IPS DF 6.9 (cell line): ENCODE measurements around the gene DMRT1.

Source experiments
- DNase-seq: peaks from one replicate; pipeline ENCODE4 v3.0.0-alpha.2; 2013; ENCODE audit warnings: low read depth, low spot score
- H3K27ac ChIP-seq: one replicate; pipeline ENCODE4 v1.5.1; 2013; ENCODE audit warnings: low read length, control low read depth
- H3K27me3 ChIP-seq: 2 replicates; pipeline ENCODE4 v1.6.1; 2013; ENCODE audit warnings: mild to moderate bottlenecking, low read length; ENCODE audit not compliant: control insufficient read depth, insufficient read depth
- H3K36me3 ChIP-seq: 2 replicates; pipeline ENCODE4 v1.6.1; 2013; ENCODE audit warnings: low read length; ENCODE audit not compliant: control insufficient read depth, insufficient read depth
- H3K4me1 ChIP-seq: 2 replicates; pipeline ENCODE4 v1.6.1; 2013; ENCODE audit warnings: low read length; ENCODE audit not compliant: control insufficient read depth, insufficient read depth
- H3K4me3 ChIP-seq: 2 replicates; pipeline ENCODE4 v1.5.1; 2013; ENCODE audit warnings: mild to moderate bottlenecking, low read length
- H3K9me3 ChIP-seq: 2 replicates; pipeline ENCODE4 v1.6.1; 2013; ENCODE audit warnings: low read length, inconsistent platforms; ENCODE audit not compliant: control insufficient read depth, insufficient read depth
- WGBS: extraction: QIAGEN DNeasy Blood & Tissue Kit; methylation state at CpG from one replicate; pipeline ENCODE4 v1.1.7; 2013; ENCODE audit warnings: mixed read lengths, missing lambda C conversion rate; ENCODE audit not compliant: insufficient read length, insufficient coverage; 5-methylcytosine and 5-hydroxymethylcytosine counted together

Gene DMRT1

DNA sequence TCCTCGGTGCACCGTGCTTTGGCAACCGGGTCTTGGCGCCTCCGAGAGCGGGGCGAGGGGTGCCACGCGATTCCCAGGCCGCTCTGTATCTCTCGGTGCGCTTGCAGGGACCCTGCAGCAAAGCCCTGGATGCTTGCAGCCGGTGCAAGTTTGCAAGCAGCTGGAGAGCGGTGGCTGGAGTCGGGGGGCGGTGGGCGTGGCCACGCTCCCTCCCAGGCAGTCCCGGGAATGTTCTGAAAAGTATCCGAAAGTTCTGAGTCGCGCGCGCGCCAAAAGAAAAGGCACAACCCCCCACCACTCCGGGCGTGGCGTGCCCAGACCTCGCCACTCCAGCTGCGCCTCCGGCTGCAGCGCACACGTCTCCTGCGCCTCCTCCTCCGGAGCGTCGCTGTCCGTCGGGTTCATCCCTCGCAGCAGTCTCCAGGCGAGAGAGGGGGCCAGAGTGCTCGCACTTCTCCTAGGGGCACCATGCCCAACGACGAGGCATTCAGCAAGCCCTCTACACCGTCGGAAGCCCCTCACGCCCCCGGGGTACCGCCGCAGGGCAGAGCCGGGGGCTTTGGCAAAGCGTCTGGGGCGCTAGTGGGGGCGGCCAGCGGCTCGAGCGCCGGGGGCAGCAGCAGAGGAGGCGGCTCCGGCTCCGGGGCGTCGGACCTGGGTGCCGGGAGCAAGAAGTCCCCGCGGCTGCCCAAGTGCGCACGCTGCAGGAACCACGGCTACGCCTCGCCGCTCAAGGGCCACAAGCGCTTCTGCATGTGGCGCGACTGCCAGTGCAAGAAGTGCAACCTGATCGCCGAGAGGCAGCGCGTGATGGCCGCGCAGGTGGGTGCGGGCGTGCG lies at the start of gene DMRT1:
Gene DMRT1, plus strand, starts transcription at position 327 of the 839 bp plus-strand sequence. Its CDS starts 142 bp downstream, at position 469.
- no peak for DNase-seq
- no peaks in the 10 kb centered on the region for H3K9me3 ChIP-seq
- H3K4me3 ChIP-seq, result peak within 1 kb of the TSS; percentile 6; the same call in 1 of the 2 replicates
- peaks cover 4% of the 10 kb centered on the region; the same call in 1 of the 2 replicates for H3K4me1 ChIP-seq
- peaks cover 71% of the 10 kb centered on the region for H3K27me3 ChIP-seq
- H3K36me3 ChIP-seq, result no peaks in the 10 kb centered on the region
- no CpG with 5 or more reads among the region's 84 CpGs for WGBS
- H3K27ac ChIP-seq, result no peak within 1 kb of the TSS

DNA sequence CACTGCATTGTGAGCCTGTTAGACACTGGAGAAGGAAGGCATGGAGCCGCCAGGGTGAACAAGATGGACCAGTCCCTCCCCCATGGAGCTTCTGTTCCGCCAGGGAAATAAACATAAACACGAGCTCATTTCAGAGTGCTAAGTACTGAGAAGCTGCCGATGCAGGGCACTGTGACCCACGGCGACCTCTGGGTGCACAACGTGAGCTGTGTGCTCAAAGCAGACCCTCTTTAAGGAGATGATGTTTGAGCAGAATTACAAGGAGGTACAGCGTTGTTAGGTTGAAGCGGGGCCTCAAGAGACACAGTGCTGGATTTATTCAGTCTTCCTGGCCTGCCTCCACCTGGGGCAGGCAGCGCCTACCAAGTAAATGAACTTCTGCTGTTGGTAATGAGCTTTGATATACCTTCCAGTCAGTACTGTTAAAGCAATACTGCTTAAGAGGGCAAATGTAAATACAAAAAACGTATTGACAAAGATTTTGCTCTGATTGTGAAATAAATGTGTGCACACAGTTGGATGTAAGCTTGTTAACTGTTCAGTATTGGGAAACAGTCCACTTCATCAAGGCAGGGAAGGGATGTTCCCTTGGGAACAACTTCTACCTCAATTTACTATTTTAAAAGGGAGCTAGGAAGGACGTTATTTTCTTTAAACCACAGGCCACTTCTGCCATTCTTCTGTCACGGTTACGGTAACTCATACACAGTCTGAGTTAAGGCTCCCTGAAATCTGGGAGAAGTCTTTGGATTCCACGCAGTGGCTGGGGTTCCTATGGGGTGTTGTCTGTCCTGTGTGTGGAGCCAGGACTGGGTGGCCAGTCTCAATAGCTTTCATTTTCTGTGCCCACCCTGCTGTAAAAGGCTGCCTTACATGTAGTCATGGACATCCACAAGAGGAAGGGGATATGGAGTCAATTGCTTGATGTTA lies 48.9 kb upstream of the DMRT1 start:
- no peak for DNase-seq
- H3K36me3 ChIP-seq, result no peaks in the 10 kb centered on the region
- no peaks in the 10 kb centered on the region for H3K9me3 ChIP-seq
- no peak overlapping the region for H3K27ac ChIP-seq
- H3K27me3 ChIP-seq, result no peaks in the 10 kb centered on the region
- no peak overlapping the region for H3K4me3 ChIP-seq
- no CpG with 5 or more reads among the region's 15 CpGs for WGBS
- no peaks in the 10 kb centered on the region for H3K4me1 ChIP-seq

DNA sequence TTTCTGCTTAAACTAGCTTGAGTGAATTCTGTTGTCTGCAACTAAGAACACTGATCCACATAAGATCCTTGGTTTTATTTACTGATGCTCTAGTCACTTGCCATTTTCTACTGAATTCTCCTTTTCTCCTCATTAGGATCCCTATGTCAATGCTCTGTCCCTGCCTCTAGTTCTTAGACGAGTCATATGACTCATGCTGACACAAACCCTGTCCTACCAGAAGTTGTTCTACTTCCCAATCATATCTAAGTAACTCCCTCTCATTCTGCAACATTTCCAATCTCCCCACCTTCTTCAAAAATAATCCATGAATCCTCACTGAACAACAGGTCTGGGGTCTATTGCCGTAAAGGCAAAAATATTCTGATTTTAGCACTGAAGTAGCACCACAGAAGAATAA lies 47.1 kb upstream of the DMRT1 start:
- no CpG with 5 or more reads among the region's 2 CpGs for WGBS
- no peaks in the 10 kb centered on the region for H3K9me3 ChIP-seq

DNA sequence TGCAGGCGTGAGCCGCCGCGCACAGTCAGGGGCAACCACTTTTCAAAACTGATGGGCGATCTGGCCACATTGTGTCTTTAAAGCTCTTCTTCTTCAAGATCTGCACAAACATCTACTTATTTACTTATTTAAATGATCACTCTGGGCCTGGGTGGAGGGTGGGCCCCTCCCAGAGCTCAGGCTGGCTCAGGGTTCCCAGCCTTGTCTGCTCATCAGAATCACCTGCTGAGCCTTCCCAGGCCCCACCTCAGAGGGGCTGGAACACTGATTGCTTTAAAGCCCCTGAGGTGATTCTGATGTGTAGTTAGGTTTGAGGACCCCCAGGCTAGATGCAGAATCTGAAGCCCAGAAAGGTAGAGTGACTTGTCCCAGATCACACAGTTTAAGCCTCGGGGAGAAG lies 45.6 kb upstream of the DMRT1 start:
- Histone ChIP-seq H3K36me3 (no peaks in the 10 kb centered on the region), H3K9me3 (no peaks in the 10 kb centered on the region), H3K27me3 (no peaks in the 10 kb centered on the region), H3K4me3 (no peak overlapping the region), H3K4me1 (no peaks in the 10 kb centered on the region), H3K27ac (no peak overlapping the region)
- no peak for DNase-seq
- no CpG with 5 or more reads among the region's 6 CpGs for WGBS

More for the DNA sequence above, 47.1 kb upstream of the DMRT1 start:
- H3K27me3 ChIP-seq, result no peaks in the 10 kb centered on the region
- no peak overlapping the region for H3K4me3 ChIP-seq
- H3K4me1 ChIP-seq, result no peaks in the 10 kb centered on the region
- H3K36me3 ChIP-seq, result no peaks in the 10 kb centered on the region
- no peak overlapping the region for H3K27ac ChIP-seq
- no peak for DNase-seq

DNA sequence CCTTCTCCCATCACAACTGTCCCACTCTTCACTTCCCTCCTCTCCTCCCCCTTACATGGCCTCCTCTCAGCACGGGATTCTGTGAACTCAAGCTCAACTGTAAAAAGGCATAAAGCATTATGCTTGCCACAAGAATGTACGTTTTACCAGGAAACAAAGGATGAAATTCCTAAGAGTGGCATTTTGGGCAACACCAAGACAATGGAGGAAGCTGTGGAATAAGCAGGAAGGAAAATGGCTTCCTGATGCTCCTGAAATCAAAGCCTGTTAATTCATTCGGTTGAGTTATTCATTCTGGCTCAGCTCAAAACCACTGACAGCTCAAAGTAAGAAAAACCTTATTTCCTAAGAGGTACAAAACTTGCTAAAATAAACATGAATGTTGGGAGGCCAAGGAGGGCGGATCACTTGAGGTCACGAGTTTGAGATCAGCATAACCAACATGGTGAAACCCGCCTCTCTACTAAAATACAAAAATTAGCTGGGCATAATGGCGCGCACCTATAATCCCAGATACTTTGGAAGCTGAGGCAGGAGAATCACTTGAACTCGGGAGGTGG lies 40.8 kb upstream of the DMRT1 start:
- no peaks in the 10 kb centered on the region; the same call in 1 of the 2 replicates for H3K4me1 ChIP-seq
- no peak overlapping the region for H3K4me3 ChIP-seq
- no peaks in the 10 kb centered on the region for H3K36me3 ChIP-seq
- no CpG with 5 or more reads among the region's 9 CpGs for WGBS
- H3K9me3 ChIP-seq, result no peaks in the 10 kb centered on the region
- DNase-seq, result no peak
- no peak overlapping the region for H3K27ac ChIP-seq
- no peaks in the 10 kb centered on the region for H3K27me3 ChIP-seq

DNA sequence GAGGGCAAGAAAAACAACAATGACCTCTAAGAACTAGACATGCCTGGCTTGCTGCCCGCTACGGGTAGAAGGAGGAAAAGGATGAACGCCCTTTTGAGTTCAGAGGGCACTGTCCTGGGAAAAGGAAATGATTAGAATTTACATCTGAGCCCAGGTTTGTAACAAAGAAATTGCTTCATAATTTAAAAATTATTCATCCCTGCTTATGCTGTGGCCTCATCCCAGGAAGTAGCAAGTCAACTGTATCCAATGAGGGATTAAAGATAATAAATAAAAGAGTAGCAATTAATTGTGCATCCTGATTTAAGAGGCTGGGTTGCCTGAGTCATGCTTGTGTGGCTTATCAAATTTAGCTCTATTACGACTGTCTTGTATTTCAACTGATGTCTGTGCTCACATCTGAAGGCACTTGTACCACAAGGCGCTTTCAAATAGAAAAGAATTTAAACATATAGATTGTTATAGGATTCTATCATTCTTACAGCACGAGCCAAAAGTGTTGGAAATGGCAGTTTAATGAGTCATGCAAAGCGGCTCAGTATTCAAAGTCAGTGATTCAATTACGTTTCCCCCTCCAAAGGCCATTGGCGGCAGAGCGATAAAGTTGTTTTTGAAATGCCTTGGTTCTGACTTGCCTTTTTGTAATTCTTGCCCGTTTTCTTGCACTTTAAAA lies 40.0 kb upstream of the DMRT1 start:
- DNase-seq, result no peak
- Histone ChIP-seq H3K27ac (no peak overlapping the region), H3K36me3 (no peaks in the 10 kb centered on the region), H3K9me3 (no peaks in the 10 kb centered on the region), H3K4me1 (no peaks in the 10 kb centered on the region; the same call in 1 of the 2 replicates), H3K4me3 (no peak overlapping the region), H3K27me3 (no peaks in the 10 kb centered on the region)
- WGBS, result no CpG with 5 or more reads among the region's 11 CpGs

DNA sequence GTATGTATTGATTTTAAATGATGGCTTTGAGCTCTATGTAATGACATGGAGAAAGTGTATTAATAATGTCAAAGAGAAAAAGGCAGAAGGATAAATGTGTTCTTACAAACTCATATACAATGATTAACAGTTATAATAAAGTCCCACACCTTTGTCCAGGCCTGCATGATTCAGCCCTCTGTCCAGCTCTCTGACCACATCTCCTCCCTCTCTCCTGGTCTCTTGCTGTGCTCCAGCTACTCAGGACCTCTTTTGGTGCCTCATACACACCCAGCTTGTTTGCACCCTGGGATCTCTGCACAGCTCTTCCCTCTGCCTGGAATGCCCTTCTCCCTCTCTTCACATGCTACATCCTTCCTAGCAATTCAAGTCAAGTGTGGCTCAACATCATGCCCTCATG lies 37.5 kb upstream of the DMRT1 start:
- no peak overlapping the region for H3K27ac ChIP-seq
- DNase-seq, result no peak
- H3K4me3 ChIP-seq, result no peak overlapping the region
- H3K9me3 ChIP-seq, result no peaks in the 10 kb centered on the region
- no peaks in the 10 kb centered on the region for H3K27me3 ChIP-seq
- no peaks in the 10 kb centered on the region; the same call in 1 of the 2 replicates for H3K4me1 ChIP-seq
- H3K36me3 ChIP-seq, result no peaks in the 10 kb centered on the region

DNA sequence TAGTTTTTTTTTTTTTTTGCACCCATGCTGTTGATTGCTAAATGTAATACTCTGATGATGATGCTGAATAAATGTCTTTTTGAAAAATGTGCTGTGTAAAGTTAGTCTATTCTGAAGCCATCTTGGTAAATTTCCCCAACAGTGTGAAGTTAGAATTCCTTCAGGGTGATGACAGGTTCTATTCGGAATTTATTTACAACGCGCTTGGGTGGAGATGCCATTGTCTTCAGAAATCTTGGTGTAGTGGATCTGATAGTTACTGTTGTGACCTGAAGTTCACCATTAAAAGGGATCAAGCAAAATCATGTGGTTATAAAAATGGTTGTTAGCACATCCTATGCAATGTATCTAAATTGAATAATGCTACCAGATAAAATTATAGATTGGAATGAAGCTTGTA lies 36.3 kb upstream of the DMRT1 start:
- Histone ChIP-seq H3K9me3 (no peaks in the 10 kb centered on the region), H3K4me1 (no peaks in the 10 kb centered on the region; the same call in 1 of the 2 replicates), H3K4me3 (no peak overlapping the region), H3K36me3 (no peaks in the 10 kb centered on the region), H3K27ac (no peak overlapping the region), H3K27me3 (no peaks in the 10 kb centered on the region)
- DNase-seq, result no peak
- WGBS, result no CpG with 5 or more reads among the region's 3 CpGs

DNA sequence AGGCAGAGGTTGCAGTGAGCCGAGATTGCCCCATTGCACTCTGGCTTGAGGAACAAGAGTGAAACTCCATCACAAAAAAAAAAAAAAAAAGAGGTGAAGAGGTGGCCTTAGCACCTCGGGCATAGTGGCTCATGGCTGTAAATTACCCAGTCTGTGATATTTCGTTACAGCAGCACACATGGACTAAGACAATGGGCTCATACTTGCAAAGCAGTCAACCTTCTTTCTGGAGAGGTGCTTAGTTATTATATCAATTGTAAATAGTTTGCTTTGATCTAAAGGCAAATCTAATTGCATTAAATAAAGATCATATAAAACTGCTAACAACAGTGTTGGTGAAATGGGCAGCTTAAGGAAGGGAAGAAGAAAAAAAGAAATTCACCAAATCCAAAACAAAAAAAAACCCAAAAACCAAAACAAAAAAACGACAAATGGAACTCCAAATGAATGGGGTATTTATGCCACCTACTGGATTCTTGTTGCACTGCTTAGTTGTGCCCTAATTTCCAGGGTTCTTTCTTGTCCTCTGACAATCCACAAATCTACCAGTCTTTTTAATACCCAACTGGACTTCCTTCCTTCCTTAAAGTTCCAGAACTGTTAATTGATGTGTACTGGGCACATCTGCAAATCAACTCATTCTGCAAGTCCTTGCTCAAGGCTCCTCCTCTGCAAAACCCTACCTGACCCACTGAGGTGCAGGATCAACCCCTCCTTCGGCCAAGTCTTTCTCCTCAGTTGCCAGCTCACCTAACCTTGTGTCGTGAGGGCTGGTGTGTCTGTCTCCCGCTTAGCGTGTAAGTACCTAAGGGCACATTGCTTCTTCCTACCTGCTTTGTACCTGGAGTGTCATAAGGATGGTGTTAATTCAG lies 35.0 kb upstream of the DMRT1 start:
- Histone ChIP-seq H3K9me3 (no peaks in the 10 kb centered on the region), H3K36me3 (no peaks in the 10 kb centered on the region), H3K27ac (no peak overlapping the region), H3K4me3 (no peak overlapping the region), H3K27me3 (no peaks in the 10 kb centered on the region), H3K4me1 (no peaks in the 10 kb centered on the region; the same call in 1 of the 2 replicates)
- WGBS, result no CpG with 5 or more reads among the region's 8 CpGs
- peak; percentile 39 for DNase-seq
